NCI-H1417 treated with DMSO at 0.1 percent for 48 hours (cell line): ENCODE measurements around the gene DECR2.
"Not testable (repeated sequence)": the region's sequence is repeated elsewhere in the genome, so short reads cannot be mapped to it uniquely, and the experiment has no call there.

Source experiments
- DNase-seq: peaks from one replicate; lab custom pipeline; 2025; lab: John Stamatoyannopoulos, UW

Gene DECR2

DNA sequence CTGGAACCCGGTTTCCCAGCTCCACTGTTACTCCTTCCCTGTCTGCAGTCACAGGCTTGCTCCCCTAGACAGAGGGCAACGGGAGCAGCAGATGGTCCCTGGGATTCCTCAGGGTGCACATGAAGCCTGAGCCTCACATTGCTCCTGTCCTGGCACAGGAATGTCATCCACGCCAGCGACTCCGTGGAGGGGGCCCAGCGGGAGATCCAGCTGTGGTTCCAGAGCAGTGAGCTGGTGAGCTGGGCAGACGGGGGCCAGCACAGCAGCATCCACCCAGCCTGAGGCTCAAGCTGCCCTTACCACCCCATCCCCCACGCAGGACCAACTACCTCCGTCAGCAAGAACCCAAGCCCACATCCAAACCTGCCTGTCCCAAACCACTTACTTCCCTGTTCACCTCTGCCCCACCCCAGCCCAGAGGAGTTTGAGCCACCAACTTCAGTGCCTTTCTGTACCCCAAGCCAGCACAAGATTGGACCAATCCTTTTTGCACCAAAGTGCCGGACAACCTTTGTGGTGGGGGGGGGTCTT lies 1.6 kb upstream of the DECR2 start:
- DNase-seq: no peak

DNA sequence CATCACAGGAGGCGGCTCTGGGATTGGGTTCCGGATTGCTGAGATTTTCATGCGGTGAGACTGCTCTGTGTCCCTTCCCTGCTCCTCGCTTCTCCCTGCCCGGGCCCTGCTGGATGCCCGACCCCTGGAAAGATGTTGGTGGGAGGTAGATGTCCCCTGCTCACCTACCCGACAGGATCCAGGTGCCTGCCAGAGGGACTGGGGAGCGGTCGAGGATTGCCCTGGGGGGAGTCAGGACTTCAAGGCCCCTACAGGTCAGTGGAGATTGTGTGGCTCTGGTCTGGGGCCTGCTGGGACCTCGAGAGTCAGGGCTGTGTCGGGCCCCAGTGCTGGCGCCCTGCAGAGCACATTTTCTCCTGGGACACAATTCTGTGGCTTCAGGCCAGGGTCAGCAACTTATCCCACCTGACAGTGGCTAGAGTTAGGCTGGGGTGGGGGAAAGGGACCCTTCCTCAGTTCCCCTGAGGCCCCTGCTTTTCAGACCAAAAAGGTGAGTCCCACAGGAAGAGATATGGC lies 3.3 kb downstream of the DECR2 start:
- DNase-seq: no peak

DNA sequence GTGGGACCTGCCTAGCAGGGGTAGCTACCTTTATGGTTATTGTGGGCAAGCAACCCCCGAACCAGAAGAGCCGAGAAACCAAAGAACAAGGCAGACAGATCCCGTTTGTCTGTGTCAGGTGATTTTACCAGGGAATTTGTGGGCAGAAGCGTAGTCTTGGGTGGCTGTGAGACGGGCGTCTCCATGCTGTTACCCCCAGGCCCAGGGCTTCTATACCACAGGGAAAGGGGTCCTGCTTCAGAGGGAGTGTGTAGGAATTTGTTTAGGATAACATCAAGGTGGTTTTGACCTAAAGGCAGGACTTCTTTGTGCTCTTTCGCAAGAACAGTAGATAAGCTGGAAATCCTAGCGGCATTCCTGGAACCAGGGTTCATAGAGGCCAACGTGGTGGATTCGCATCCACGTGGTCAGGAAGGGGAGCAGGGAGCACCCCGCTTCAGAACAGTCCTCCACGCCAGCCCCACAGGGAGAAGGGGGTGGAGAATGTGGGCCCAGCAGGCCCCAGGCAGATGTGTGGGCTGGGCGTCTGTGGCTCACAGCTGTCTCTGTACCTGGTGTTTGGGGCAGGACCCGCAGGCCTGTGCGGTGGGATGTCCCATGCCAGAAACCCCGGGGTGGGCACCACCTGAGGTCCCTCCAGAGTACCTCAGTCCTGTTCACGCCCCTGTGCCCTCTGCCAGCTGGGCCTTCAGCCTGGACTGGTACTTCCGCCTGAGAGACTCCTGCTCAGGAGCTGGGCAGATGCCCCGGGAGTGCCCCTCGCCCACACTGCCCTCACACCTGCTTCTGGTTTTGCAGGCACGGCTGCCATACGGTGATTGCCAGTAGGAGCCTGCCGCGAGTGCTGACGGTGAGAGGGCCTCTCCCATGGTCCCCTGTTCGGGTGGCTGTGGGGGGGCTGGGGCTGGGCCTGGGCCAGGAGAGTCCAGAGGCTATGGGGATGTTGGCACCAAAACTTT lies 4.1 kb downstream of the DECR2 start:
- no peak for DNase-seq

- DNase-seq: no peak
Measured at GRCh38 chr16:407253-407652, 5.6 kb downstream of the DECR2 start.

DNA sequence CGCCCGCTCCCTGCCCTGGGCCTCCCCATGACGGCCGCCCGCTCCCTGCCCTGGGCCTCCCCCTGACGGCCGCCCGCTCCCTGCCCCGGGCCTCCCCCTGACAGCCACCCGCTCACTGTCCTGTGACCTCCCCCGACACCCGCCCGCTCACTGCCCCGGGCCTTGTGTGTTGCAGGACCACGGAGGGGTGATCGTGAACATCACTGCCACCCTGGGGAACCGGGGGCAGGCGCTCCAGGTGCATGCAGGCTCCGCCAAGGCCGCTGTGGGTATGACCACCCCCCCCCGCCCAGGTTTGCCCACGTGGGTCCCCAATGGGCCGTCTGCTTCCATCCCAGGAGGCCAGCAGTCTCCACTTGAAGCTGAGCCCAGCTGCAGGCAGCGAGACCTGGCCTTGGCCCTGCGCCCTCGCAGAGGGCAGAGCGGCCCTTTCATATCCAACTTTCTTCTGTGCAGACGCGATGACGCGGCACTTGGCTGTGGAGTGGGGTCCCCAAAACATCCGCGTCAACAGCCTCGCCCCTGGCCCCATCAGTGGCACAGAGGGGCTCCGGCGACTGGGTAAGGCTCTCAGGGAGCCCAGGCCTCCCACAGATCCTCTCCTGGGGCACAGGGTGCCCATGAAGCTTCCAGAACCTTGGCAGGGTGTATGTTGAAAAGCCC lies 9.0 kb downstream of the DECR2 start:
- no peak for DNase-seq

DNA sequence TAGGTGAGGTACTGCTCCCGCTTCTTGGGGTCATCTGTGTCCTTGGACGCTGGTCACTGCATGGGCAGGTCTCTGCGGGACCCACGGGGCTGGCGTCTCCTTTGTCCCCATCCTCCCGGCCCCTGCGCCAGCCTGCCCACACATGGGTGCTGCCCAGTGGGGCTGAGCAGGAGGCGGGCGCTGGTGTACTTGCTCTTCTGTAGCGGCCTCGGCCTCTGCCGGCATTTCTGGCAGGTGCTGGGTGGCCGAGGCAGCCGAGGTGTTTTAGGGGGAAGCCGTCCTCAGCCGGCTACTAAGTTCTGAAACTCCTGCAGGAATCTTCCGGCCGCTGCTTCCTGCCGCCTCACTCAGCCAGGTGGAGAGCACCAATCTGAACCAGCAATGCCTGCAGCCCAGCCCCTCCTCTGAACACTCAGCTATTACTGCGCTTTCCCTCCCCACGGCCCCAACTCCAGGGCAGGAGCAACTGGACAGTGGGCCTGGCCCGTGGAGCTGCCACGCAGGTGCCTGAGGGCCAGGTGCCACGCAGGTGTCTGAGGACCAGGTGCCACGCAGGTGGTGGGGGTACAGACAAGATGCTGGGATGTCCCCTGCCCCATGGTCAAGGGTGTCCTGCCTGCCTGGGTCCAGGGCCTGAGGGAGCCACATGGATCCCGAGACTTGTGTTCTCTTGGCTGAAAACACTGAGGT lies 10.0 kb downstream of the DECR2 start:
- no peak for DNase-seq

DNA sequence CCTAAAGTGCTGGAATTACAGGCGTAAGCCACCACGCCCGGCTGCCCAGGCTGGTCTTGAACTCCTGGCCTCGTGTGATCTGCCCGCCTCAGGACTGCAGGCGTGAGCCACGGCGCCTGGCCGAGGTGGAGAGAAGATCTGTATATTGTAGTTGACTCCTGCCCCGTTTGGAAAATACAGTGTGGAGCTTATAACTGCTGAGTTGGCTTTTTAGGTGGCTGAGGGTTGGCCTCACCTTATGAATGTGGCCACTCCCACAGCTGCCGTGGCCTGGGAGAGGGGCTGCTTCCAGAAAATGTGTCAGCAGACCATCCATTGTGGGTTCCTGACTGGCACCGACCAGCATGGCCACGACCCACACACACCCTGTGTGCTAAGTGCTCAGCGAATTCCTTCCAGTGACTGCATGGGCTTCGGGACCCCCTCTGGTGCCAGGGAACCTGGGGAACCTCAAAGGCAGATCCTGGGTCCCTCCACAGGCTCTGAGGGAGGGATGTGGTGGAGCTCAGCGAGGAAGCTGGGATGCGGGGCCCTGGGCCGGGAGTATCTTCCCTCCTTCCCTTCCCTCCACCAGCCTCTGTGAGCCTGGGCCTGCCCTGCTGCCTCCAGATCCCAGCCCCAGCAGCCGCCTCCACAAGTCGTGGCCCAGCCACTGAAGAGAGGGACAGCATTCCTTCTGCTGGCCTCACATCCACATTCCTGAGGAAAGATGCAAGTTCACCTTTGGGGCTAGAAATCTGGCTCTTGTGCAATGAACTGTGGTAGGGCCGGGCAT lies 12.9 kb downstream of the DECR2 start:
- DNase-seq: no peak

- not testable (repeated sequence) for DNase-seq
Measured at GRCh38 chr16:415170-415498, 13.4 kb downstream of the DECR2 start.

DNA sequence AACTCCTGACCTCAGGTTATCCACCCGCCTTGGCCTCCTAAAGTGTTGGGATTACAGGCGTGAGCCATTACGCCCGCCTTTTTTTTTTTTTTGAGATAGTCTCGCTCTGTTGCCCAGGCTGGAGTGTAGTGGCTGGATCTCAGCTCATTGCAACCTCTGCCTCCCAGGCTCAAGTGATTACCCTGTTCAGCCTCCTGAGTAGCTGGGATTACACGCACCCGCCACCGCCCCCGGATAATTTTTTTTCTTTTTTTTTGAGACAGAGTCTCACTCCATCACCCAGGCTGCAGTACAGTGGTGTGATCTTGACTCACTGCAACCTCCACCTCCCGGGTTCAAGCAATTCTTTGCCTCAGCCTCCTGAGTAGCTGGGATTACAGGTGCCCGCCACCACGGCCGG lies 20.5 kb downstream of the DECR2 start:
- DNase-seq: not testable (repeated sequence)

GRCh38 chr16:424033-424622 lies 22.4 kb downstream of the DECR2 start:
- DNase-seq: no peak

DNA sequence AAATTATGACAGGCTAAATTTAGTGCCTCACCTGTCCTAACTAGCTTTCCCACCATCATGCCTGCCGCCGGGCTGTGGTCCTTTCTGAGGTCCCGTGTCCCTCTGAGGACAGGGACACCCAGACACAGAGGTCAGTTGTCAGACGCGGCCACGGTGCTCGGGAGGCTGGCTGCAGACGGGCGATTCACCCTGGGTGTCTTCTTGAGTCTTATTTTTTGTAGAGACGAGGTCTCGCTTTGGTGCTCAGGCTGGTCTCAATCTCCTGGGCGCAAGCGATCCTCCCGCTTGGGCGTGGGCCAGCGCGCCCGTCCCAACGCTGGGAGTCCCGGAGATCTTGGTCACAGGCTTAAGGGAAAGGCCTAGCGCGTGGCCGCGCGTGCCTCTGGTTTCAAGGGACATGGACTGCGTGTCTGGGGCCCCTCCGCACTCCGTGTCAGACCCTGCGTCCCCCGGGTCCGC lies 23.0 kb downstream of the DECR2 start:
- DNase-seq: no peak

DNA sequence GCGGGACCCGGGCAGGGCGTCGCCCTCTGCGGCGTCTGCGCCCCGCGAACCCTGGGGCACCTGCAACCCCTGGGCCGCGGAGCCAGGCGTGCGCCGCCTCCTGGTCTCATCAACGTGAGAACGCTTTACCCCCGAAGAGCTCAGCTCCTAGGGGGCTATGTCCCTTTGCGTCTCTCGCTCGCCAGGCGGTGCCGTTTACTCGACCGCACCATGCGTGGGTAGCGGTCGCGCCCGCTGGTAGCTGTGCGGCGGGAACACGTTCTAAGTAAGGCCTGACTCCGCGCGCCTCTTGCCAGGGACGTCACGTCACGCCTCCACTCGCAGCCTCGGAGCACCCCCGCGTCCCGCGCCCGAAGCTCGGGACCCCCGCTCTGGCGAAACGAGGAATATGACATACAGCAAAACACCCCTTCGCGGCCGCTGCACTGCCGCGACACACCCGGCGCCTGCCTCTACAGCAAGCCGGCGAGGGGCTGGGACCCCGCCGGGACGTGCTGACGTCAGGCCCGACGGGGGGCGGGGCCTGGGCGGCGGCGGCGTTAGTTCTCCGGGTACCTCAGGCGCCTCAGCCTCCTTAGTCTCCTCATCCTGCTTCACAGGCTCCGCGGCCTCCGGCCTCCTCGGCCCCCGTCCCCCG lies 23.5 kb downstream of the DECR2 start, which contains the start of gene RAB11FIP3:
Gene RAB11FIP3, plus strand, starts transcription at position 568 of the 637 bp plus-strand sequence. CDS start 358 bp downstream, outside the sequence.
- DNase-seq: peak; percentile 46

DNA sequence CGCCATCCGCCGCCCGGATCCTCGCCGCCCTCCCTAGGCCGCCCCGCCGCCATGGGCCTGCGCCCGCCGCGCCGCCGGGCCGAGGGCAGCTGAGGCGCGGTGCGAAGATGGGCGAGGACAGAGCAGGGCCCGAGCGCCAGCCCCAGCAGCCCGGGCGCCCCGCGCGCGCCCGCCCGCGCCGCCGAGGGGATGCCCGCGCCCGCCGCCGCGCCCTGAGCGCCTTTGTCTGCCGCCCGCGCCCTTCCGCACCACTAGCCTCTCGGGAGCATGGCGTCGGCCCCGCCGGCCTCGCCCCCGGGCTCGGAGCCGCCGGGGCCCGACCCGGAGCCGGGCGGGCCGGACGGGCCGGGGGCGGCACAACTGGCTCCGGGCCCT lies 24.0 kb downstream of the DECR2 start:
- DNase-seq: no peak

GRCh38 chr16:426115-426905 lies 24.6 kb downstream of the DECR2 start:
- DNase-seq: no peak

GRCh38 chr16:426906-427249 lies 25.2 kb downstream of the DECR2 start:
- no peak for DNase-seq

DNA sequence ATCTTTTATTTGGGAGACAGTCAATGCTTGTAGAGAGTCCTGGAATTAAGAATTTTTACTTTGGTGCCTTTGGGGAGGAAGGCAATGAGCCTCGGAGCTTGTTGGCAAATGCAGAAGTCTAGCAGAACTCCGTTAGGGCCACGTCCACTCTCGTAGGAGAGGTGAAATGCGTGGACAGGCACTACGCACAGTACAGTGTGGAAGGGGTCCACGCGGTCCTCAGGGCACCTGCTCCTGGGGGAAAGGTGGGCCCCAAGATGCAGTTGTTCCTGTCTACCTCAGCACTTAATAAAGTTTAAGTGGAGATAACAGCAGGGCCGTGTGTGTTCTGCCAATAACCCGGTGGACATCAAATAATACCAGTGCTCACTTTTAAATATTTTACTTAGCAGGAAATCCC lies 25.6 kb downstream of the DECR2 start:
- DNase-seq: no peak

DNA sequence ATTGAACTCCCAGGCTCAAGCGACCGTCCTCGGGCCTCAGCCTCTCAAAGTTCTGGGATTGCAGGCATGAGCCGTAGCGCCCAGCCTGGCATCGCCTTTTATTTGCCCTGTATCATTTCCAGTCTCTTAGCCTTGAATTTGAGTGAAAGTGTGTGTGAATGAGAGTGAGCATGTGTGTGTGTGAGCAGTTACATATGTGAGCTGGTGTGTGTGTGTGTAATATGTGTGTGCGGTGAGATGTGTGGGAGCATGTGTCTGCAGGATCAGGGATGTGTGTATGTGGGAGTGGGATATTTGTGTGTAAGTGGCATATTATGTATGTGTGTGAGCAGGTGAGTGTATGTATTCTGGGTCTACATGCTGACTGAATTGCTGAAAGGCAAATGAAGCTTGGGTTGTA lies 29.2 kb downstream of the DECR2 start:
- no peak for DNase-seq

- DNase-seq: no peak
Measured at GRCh38 chr16:440627-441026, 38.9 kb downstream of the DECR2 start.

DNA sequence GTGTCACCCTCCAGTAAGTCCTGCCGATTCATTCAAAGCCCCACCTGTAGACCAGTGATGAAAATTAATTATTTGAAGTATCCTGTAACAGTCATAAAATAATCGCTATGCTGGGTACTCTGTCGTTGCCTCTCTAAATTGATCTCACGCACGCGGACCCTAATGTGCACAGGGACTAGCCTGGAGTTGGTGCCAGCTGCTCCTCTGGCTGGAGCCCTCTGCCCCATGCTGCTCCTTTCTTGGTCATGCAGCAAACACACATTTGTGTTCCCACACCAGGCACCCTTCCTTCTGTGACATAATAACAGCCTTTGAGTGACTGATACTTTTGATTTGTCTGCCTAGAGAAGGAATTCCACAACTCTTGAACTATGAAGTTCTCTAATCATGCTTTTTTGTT lies 39.8 kb downstream of the DECR2 start:
- DNase-seq: no peak

GRCh38 chr16:442976-443375 lies 41.3 kb downstream of the DECR2 start:
- DNase-seq: no peak
